NCI-H345 treated with DMSO at 0.1 percent for 48 hours (cell line): Measurements from ENCODE around the gene SIPA1L3.
"Not testable (repeated sequence)": the region's sequence is repeated elsewhere in the genome, so short reads cannot be mapped to it uniquely, and the experiment has no call there.

Experiments
- DNase-seq: peaks from one replicate; lab custom pipeline; 2025; ENCODE audit not compliant: unreplicated experiment; lab: John Stamatoyannopoulos, UW

Gene SIPA1L3

GRCh38 chr19:37907735-37908455 is 887 bp downstream of the SIPA1L3 start:
- no peak for DNase-seq

GRCh38 chr19:37909661-37910199 is 2.7 kb downstream of the SIPA1L3 start:
- DNase-seq, result no peak

- no peak for DNase-seq
Measured at GRCh38 chr19:37914908-37915307, 7.9 kb downstream of the SIPA1L3 start.

- no peak for DNase-seq
Measured at GRCh38 chr19:37920591-37921450, 13.8 kb downstream of the SIPA1L3 start.

GRCh38 chr19:37924573-37924972 is 17.6 kb downstream of the SIPA1L3 start:
- DNase-seq, result not testable (repeated sequence)

GRCh38 chr19:37925212-37925611 is 18.2 kb downstream of the SIPA1L3 start:
- no peak for DNase-seq

GRCh38 chr19:37926255-37926654 is 19.2 kb downstream of the SIPA1L3 start:
- DNase-seq, result no peak

GRCh38 chr19:37926711-37927110 is 19.7 kb downstream of the SIPA1L3 start:
- no peak for DNase-seq

GRCh38 chr19:37928527-37929286 is 21.7 kb downstream of the SIPA1L3 start:
- DNase-seq, result no peak

GRCh38 chr19:37929355-37929923 is 22.4 kb downstream of the SIPA1L3 start:
- no peak for DNase-seq

GRCh38 chr19:37930416-37930815 is 23.4 kb downstream of the SIPA1L3 start:
- no peak for DNase-seq

- peak; percentile 80 for DNase-seq
Measured at GRCh38 chr19:37931881-37932655, 25.1 kb downstream of the SIPA1L3 start.

- DNase-seq, result peak; percentile 60
Measured at GRCh38 chr19:37932985-37933936, 26.3 kb downstream of the SIPA1L3 start.

- no peak for DNase-seq
Measured at GRCh38 chr19:37933937-37934358, 26.9 kb downstream of the SIPA1L3 start.

GRCh38 chr19:37935341-37935740 is 28.3 kb downstream of the SIPA1L3 start:
- no peak for DNase-seq

- no peak for DNase-seq
Measured at GRCh38 chr19:37936166-37936565, 29.2 kb downstream of the SIPA1L3 start.

GRCh38 chr19:37936886-37937285 is 29.9 kb downstream of the SIPA1L3 start:
- DNase-seq, result no peak

GRCh38 chr19:37938353-37938752 is 31.3 kb downstream of the SIPA1L3 start:
- no peak for DNase-seq
